Right lobe of liver (tissue), 6 donors: ENCODE measurements around the gene GALNT17. TPM values are rescaled to one million over a fixed set of nuclear protein-coding genes. Genes with fewer than 3 reads are reported as not detected.

ENCODE experiments used
- ATAC-seq, 4 donors: fragments of 200-7000 bp; cut with Tn5 transposase; one replicate each; pipeline ENCODE4 v1.9.1; 2020; ENCODE audit warnings: mild to moderate bottlenecking in 4 of 4, moderate library complexity in 4 of 4
- DNase-seq, 3 donors: peaks; one replicate each; pipeline ENCODE4 v3.0.0-alpha.2; 2020
- H3K27ac ChIP-seq, 3 donors: fragments of 200-600 bp; one replicate each; pipeline ENCODE4 v1.8.0; 2022
- H3K27me3 ChIP-seq, 2 donors: fragments of 200-600 bp; one replicate each; pipeline ENCODE4 v1.8.0; 2022
- H3K36me3 ChIP-seq, 4 donors: fragments of 200-600 bp; sonication (generic) in 1 of 4; one replicate each; pipeline versions ENCODE4 v1.5.1 to v1.8.0; 2017 to 2022; ENCODE audit warnings: control low read depth in 1 of 4
- H3K4me1 ChIP-seq, 4 donors: fragments of 200-600 bp; sonication (generic) in 1 of 4; one replicate each; pipeline versions ENCODE4 v1.5.1 to v1.8.0; 2017 to 2022; ENCODE audit warnings: control low read depth in 1 of 4
- H3K4me3 ChIP-seq, 3 donors: fragments of 200-600 bp; one replicate each; pipeline ENCODE4 v1.8.0; 2022
- H3K9me3 ChIP-seq, 4 donors: fragments of 200-600 bp; sonication (generic) in 1 of 4; one replicate each; pipeline versions ENCODE4 v1.5.1 to v1.8.0; 2017 to 2022; ENCODE audit warnings: control low read depth in 1 of 4
- POLR2A ChIP-seq: fragments of 450-650 bp; IDR thresholded peaks from one replicate; pipeline ENCODE4 v1.6.1; 2017; ENCODE audit warnings: antibody characterized with exemption, mild to moderate bottlenecking
- WGBS: methylation state at CpG from one replicate; pipeline ENCODE4 v1.1.6; 2018; ENCODE audit warnings: low coverage, low lambda C conversion rate; ENCODE audit not compliant: insufficient coverage; ENCODE audit errors: missing lambda C conversion rate; 5-methylcytosine and 5-hydroxymethylcytosine counted together
- intact Hi-C, 2 donors: fragments of 100-400 bp; cut with DNase I; formaldehyde crosslinking; loops; one replicate each; pipeline versions ENCODE4 v1.11.2 to v1.14.1; 2022
- total RNA-seq, 6 experiments: library from RNA; depleted of rRNA in 2 of 6; stranded (reverse); fragments of >200 nt in 2 of 6; fragmentation: NEBNext Ultra II Directional in 3 of 6; extraction: Animal tissue kit (Norgen Biotek cat#: 25700) in 3 of 6; gene quantifications; one replicate each; pipeline versions ENCODE4 v1.1.0 to v1.2.4, GENCODE V29; 2016 to 2023
- TF ChIP-seq, protein P1 (sequence below), 4 donors: fragments of 200-600 bp in 3 of 4; fragments of 450-650 bp in 1 of 4; IDR thresholded peaks; one replicate each; pipeline versions ENCODE4 v1.5.1 to v1.8.0; 2016 to 2022; ENCODE audit warnings: antibody characterized with exemption in 4 of 4, mild to moderate bottlenecking in 2 of 4
- donor health status: DM: no; HTN: yes; CAD: no.
- donor health status: DM: no; HTN: no; CAD: no.
- donor health status: DM: no; HTN: no; CAD: no.
- donor health status: DM: no; HTN: yes; CAD: no.
- donor health status: DM: no; HTN: yes; CAD: no.

The GALNT17 gene
- total RNA-seq, 6 experiments from 2014 or later, result 0.06 to 0.31 (median 0.10) TPM

DNA sequence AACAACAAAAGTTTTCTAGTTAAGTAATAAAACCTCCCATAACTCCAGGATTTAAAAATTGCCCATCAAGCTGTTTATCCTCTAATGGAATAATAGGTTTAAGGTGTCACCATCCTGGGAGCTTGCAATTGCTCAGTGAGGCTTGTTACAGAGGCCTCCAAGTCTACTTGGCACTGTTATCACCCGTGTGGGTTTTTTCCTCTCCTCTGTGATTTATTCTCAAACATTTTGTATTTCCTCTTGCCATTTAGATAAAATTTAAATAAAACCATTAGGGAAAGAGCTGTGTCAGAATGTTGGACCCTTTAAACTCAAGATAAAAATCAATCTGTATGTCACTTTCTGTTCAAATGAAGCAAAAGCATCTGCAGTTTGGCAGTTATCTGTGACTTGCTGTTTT, 202.6 kb downstream of the GALNT17 start:
- Histone ChIP-seq H3K27me3 (no peaks in the 10 kb centered on the region), H3K27ac (no peak overlapping the region), H3K4me1 (no peaks in the 10 kb centered on the region), H3K9me3 (no peaks in the 10 kb centered on the region), H3K4me3 (no peak overlapping the region), H3K36me3 (no peaks in the 10 kb centered on the region)
- TF ChIP-seq, protein P1, sequence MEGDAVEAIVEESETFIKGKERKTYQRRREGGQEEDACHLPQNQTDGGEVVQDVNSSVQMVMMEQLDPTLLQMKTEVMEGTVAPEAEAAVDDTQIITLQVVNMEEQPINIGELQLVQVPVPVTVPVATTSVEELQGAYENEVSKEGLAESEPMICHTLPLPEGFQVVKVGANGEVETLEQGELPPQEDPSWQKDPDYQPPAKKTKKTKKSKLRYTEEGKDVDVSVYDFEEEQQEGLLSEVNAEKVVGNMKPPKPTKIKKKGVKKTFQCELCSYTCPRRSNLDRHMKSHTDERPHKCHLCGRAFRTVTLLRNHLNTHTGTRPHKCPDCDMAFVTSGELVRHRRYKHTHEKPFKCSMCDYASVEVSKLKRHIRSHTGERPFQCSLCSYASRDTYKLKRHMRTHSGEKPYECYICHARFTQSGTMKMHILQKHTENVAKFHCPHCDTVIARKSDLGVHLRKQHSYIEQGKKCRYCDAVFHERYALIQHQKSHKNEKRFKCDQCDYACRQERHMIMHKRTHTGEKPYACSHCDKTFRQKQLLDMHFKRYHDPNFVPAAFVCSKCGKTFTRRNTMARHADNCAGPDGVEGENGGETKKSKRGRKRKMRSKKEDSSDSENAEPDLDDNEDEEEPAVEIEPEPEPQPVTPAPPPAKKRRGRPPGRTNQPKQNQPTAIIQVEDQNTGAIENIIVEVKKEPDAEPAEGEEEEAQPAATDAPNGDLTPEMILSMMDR (IDR thresholded peaks at IDR 0.05), result no peak
- no peak for TF ChIP-seq POLR2A
- intact Hi-C loops, result no loop called here
- no peak for DNase-seq
- 16% methylated on average over 1 of the region's 1 CpG for WGBS
- ATAC-seq, result no peak

DNA sequence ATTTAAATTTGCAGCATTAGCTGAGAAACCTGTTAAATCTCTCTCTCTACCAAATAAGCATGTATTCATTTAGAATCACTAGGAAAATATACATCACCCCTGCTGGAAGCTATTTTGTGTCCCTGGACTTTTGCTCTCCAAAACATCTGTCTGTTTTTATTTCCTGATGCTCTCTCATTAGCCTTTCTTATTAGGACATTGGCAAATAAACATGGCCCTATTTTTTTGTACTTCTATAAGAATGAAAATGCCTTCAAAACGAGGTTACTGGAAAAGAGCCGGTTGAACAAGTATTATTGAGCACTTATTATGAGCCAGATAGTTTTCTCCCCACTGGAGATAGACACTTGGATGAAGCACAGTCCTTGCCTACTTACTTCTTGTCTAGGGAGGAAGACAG, 206.9 kb downstream of the GALNT17 start:
- Histone ChIP-seq H3K36me3 (no peaks in the 10 kb centered on the region), H3K9me3 (no peaks in the 10 kb centered on the region), H3K4me1 (no peaks in the 10 kb centered on the region), H3K4me3 (no peak overlapping the region), H3K27me3 (no peaks in the 10 kb centered on the region), H3K27ac (no peak overlapping the region)
- no peak for TF ChIP-seq POLR2A
- TF ChIP-seq, protein P1 (IDR thresholded peaks at IDR 0.05), result no peak
- WGBS, result 36% methylated on average over 2 of the region's 2 CpGs
- no peak for ATAC-seq
- DNase-seq, result no peak
- intact Hi-C loops, result no loop called here

- H3K4me3 ChIP-seq, result no peak overlapping the region
- ATAC-seq (no peak), DNase-seq (no peak)
- TF ChIP-seq, protein P1 (IDR thresholded peaks at IDR 0.05), result no peak
- TF ChIP-seq POLR2A, result no peak
- no peaks in the 10 kb centered on the region for H3K4me1 ChIP-seq
- whole genome bisulfite sequencing, result 50% methylated on average over 1 of the region's 1 CpG
- intact Hi-C loops, result no loop called here
- H3K9me3 ChIP-seq, result no peaks in the 10 kb centered on the region
- H3K27me3 ChIP-seq, result no peaks in the 10 kb centered on the region
- no peaks in the 10 kb centered on the region for H3K36me3 ChIP-seq
- no peak overlapping the region for H3K27ac ChIP-seq
These were observed 208.0 kb downstream of the GALNT17 start for GRCh38 chr7:71339924-71340323.

DNA sequence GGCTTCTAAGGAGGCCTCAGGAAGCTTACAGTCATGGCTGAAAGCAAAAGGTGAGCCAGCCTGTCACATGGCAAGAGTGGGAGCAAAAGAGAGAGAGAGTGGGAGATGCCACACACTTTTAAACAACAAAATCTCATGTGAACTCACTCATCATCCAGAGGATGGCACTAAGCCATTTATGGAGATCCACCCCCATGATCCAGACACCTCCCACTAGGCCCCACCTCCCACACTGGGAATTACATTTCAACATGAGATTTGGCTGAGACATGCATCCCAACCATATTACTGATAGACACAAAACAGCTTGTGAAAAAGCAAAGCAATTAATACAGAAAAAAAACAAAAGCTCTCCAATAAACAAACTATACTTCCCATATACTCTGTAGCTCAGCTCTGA, 210.3 kb downstream of the GALNT17 start:
- H3K4me3 ChIP-seq, result no peak overlapping the region
- no peaks in the 10 kb centered on the region for H3K36me3 ChIP-seq
- TF ChIP-seq POLR2A, result no peak
- TF ChIP-seq, protein P1 (IDR thresholded peaks at IDR 0.05), result no peak
- ATAC-seq (no peak), DNase-seq (no peak)
- H3K27me3 ChIP-seq, result no peaks in the 10 kb centered on the region
- H3K27ac ChIP-seq, result no peak overlapping the region
- intact Hi-C loops, result no loop called here
- no peaks in the 10 kb centered on the region for H3K4me1 ChIP-seq
- H3K9me3 ChIP-seq, result no peaks in the 10 kb centered on the region

GRCh38 chr7:71343039-71343438, 211.1 kb downstream of the GALNT17 start:
- TF ChIP-seq POLR2A, result no peak
- TF ChIP-seq, protein P1 (IDR thresholded peaks at IDR 0.05), result no peak
- H3K4me3 ChIP-seq, result no peak overlapping the region
- no peak for ATAC-seq
- H3K27ac ChIP-seq, result no peak overlapping the region
- DNase-seq, result no peak
- H3K9me3 ChIP-seq, result no peaks in the 10 kb centered on the region
- no peaks in the 10 kb centered on the region for H3K4me1 ChIP-seq
- H3K36me3 ChIP-seq, result no peaks in the 10 kb centered on the region
- intact Hi-C loops, result no loop called here
- H3K27me3 ChIP-seq, result no peaks in the 10 kb centered on the region
